ENCODE results near the gene BACH1.
A peak's percentile ranks its signal among the peaks of the same experiment; 100 is the strongest.
"Not testable (repeated sequence)": the region's sequence is repeated elsewhere in the genome, so short reads cannot be mapped to it uniquely, and the experiment has no call there.

Gene BACH1

DNA sequence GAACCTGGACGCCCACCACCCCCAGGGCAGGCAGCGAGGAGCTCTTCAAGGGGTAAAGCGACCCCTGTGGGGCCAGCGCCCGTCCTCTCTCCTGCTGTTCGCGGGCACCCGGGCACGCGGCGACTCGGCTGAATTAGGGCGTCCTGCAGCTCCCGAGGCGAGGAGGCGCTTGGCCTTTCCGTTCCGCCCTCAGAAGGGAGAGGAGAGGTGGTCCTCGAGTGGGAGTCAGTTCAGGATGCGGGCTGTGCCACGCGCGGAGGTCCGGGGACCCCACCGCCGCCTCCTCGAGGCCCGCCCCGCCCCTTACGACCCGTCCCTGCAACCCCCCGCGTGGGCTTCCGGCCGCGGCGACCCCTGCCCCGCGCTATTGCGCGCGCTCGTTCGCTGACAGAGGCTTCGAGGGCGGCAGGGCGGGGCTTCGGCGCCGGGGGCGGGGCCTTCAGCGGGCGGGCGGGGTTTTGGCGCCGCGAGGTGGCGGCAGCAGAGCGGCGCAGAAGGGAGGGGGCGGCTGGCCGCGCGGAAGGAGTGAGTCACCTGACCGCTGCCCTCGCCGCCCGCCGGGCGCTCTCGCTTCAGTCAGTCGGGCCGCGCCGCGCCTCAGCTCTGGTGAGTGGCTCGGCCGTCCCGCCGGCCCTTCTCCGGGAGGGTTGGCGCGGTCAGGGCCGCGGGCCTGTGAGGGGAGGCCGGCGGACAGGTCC is at the start of gene BACH1:
BACH1 (plus strand) TSS at position 575 of the 698 bp plus-strand sequence. CDS start 22,359 bp downstream, outside the sequence.
- peak in 1 of 2 experiments; percentile 35 for DNase-seq

DNA sequence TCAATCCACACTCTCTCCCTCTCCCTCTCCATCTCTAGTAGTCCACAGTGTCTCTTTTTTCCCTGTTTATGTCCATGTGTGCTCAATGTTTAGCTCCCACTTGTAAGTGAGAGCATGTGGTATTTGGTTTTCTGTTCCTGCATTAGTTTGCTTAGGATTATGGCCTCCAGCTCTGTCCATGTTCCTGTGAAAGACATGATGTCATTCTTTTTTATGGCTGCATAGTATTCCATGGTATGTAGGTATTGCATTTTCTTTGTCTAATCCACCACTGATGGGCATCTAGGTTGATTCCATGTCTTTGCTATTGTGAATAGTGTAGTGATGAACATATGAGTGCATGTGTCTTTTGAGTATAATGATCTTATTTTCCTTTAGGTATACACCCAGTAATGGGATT is 49.4 kb upstream of the BACH1 start:
- not testable (repeated sequence) for DNase-seq

DNA sequence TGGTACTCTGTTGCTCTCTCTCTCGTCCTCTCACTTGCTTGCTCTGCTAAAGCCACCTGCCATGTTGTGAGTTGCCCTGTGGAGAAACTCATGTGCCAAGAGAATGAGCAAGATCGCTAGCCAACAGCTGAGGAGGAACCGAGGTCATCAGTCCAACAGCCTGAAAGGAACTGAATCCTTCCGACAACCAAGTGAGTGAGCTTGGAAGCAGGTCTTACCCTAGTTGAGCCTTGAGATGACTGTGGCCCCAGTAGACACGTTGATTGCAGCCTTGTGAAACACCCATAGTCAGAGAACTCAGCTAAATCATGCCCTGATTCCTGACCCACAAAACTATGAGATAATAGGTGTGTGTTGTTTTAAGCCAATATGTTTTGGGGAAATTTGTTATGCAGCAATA is 48.1 kb upstream of the BACH1 start:
- no peak for DNase-seq

DNA sequence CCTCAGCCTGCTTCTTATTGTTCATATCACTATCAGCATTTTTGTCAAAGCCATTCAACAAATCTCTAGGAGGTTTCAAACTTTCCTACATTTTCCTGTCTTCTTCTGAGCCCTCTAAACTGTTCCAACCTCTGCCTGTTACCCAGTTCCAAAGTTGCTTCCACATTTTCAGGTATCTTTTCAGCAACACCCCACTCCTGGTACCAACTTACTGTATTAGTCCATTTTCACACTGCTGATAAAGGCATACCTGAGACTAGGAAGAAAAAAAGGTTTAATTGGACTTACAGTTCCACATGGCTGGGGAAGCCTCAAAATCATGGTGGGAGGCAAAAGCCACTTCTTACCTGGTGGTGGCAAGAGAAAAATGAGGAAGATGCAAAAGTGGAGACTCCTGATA is 44.9 kb upstream of the BACH1 start:
- not testable (repeated sequence) for DNase-seq

DNA sequence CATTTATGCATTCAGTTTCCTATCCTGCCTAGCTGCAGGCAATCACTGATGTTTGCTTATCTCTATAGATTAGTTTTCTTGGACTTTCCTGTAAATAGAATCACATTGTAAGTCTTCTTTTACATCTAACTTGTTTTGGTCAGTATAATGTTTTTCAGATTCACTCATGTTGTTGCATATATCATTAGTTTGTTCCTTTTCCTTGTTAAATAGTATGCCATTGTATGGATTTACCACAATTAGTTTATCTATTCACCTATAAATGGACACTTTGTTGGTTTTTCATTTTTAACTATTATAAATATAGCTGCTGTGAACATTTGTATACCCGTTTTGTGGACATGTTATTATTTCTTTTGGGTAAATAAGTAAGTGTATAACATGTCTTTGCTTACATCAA is 44.2 kb upstream of the BACH1 start:
- DNase-seq, result no peak

DNA sequence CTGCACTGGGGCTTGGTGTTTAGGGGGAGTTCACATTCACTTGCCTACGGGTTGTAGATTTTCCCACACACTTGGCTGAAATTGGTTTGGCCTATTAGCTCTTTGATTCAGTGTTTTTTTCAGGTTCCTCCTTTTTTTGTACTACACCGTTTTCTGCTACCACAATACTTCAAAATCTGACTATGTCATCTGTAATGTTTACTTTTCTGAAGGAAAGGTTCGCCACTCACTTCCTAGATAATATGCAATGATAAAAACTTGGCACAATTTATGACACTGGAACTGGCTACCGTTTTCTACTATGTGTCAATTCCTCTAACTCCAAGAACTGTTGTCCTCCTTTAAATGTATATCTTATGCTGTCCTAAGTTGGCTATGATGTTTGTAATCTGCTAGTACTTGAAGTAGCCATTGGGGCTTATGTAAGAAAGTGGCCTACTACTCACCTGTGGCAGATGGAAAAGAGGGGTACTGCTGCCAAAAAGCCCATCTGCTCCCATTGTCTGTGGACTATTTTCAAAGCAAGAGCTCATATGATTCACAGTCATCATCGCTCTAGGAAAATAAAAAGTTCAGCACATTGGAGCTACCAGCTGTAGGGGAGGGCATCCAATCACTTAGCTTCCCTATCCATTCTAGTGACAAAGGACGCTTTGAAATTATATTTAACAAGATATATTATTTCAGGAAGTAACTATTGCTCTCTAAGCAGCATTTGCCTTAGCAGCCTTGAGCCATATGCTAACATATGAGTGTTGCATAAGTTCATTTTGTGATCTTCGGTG is 42.4 kb upstream of the BACH1 start:
- DNase-seq, result peak; percentile 49 to 93

DNA sequence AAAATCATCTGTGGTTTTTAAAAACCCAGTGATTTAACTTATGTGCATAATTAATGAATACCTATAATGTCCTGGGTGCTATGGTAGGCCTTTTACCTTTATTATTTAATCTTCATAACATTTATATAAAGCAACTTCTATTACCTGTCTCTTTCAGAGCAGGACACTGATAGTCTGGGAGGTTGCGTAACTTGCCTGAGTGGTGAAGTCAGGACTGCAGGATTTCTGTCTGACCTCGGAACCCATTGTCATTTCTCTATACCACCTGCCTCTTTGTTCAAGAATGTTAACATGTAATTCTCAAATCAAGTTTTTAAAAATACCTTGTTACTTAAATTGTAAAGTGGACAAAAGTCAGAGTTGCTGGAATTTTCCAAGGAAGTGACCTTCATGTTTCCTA is 41.0 kb upstream of the BACH1 start:
- DNase-seq, result no peak

DNA sequence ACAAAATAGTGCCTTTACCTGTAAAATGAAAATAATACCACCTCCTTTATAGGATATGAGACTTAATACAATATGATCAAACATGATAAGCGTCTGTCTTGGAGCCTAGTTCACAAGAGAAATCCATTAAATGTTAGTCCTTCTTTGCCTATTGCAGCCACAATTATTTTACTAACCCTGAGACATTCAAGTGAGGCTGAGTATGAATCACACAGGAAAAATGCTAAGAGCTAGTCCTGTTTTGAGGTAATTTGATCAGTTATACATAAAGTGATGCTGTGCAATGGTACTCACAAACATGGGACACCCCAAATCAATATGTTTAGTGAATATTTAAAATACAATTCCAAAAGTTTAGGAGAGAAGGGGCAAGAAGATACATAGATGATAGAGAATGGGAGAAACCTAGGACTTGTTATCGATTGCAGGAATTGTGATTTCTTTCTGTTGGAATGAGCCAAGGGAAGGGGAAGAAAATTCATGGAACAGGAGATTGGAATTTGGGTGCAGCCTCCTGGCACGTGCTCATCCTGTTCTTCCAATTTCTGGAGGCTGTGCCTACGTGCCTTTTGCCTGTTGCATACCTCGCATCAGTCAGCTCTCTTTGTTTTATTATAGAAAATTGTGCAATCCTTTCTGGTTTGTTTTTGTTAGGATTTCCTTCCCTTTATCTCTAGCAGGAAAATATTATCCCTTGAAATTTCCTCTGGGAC is 39.9 kb upstream of the BACH1 start:
- DNase-seq, result no peak

DNA sequence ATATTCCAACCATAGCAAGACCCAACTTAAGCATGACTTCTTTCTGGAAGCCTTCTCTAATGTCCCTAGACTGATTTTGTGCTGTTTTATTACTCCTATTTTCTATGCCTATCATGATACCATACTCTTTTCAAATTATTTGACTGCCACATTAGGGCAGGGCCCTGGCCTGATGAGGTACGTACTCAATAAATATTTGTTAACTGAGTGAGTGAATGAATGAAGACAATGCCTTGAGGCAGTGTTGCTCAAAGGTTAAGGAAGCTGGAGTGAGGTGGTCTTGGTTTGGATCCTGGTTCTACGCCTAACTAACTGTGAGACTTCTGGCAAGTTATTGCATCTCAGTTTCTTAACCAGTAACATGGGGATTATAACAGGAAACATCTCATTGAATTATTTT is 38.3 kb upstream of the BACH1 start:
- no peak for DNase-seq

DNA sequence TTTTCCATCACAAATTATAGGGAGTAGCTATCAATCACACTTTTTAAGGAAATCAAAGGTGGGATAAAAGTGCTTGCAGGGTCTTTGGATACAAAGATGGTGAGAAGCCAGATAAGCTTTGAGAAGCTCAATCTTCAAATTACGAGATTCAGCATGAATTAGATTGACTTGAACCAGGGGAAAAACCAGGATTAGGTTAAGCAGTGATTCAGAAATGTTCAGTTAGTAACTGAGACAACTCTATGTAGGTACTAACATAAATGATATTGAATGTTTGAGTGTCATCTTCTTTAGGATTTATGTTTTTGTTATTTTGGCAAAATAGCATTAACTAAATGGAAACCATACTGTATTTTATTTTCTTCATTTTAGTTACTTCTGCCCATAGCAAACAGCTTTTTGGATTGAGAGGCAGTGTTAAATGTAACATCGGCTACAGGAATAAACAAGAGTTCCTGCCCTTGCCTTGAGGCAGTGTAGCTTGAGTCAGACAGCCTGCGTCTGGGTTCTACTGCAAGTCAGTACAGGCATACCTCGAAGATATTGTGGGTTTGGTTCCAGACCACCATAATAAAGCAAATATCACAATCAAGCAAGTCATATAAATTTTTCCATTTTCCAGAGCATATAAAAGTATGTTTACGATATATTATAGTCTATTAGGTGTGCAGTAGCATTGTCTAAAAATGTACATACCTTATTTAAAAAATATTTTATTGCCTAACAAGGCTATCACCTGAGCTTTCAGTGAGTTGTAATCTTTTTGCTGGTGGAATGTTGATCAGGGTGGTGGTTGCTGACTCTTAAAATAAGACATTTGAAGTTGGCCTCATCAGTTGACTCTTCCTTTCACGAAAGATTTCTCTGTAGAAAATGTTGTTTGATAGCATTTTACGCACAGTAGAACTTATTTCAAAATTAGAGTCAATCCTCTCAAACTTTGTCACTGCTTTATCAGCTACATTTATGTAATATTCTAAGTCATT is 36.9 kb upstream of the BACH1 start:
- no peak for DNase-seq

DNA sequence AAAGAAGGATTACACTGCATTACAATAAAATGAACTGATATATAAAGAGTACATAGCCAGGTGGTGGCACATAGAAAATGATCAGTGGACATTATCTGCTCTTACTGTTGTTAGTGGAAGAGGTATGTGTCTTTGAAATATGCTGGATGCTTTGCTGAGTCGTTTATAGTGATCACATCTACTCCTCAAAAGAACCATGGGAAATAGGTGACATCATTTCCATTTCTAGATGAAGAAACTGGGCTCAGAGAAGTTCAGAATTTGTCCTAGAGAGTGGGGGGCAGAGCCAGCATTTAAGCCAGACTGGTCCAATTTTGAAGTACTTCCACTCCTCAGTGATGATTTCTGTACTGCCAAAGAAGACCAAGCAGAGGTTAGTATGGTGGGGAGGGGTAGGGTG is 34.0 kb upstream of the BACH1 start:
- DNase-seq, result no peak

DNA sequence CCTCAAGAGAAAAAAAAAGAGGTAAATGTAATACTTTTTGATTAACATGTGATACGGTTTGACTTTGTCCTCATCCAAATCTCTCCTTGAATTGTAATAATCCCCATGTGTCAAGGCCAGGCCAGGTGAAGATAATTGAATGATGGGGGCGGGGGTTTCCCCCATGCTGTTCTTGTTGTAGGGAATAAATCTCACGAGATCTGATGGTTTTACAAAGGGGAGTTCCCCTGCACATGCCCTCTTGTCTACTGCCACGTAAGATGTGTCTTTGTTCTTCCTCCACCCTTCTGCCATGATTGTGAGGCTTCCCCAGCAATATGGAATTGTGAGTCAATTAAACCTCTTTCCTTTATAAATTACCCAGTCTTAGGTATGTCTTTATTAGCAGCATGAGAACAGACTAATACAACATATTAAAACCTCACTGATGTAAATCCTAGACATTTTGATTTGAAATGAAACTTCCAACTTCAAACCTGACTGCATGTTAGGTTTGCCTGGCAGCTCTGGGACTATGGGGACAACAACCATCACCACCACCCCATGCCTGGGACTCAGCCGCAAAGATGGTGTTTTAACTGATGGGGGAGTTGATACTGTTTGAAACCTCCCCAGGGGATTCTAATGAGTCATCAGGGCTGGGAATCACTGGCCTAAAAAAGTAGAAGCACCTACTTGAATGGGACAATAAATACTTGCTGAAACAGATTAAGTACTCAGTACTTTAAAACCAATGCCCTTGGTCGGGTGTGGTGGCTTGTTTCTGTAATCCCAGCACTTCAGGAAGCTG is 32.8 kb upstream of the BACH1 start:
- no peak for DNase-seq

DNA sequence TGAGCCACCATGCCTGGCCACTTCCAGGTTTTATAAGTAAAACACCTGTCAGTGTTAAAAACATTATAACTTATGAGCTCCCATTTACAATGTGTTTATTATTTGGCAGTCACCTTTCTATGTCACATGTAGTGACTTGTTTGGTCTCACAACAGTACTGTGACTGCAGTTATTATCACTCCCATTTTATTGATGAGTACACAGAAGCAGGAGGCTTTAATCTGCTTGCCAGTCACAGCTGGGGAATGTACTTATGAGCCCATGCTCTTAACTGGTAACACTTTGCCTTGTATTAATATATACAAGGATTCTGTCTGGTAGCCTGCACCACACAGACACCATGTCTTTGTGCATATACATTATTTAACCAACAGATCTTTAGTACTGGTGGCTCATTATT is 31.1 kb upstream of the BACH1 start:
- no peak for DNase-seq

DNA sequence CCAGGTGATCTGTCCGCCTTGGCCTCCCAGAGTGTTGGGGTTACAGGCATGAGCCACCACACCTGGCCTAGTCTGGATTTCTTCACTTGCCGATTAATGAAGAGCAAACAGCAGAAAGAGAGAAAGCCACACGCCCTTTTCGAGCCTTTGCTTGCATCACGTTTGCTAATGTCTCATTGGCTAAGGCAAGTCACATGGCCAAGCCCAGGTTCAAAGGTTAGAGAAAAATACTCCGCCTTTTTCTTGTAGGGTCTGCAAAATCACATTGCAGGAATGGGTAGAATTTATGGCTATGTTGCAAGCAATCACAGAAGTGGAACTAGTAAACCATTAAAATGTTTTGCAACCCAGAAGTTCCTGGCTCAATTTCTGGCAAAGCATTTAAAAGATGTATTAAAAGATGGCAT is 26.8 kb upstream of the BACH1 start:
- no peak for DNase-seq

DNA sequence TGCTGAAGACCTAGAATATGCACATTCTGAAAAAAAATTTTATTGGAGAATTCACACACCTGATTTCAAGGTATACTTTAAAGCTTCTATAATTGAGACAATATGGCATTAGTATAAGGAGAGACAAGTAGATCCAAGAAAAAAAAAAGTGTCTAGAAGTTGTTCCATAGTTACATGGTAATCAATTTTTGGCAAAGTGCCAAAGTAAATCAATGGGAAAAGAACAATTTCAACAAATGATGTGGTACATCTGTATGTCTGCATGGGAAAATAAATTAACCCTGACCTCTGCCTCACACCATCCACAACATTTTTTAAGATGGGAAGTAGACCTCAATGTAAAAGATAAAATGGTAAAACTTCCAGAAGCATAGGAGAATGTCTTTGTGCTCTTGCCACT is 21.3 kb upstream of the BACH1 start:
- DNase-seq, result no peak

DNA sequence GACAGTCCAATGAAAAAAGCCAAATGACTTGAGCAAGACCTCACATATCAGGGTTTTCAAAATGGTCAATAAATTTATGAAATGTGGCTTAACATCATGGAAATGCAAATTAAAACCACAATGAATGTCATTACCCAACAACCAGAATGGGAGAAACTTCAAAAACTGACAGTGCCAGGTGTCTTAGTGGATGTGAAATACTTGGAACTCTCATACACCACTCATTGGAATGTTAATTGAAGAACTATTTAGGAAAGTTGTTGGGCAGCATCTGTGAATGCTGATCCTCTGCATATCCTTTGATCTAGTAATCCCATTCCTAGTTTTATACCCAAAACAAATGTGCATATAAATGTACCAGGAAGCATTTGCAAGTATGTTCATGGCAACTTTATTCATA is 19.2 kb upstream of the BACH1 start:
- no peak for DNase-seq

DNA sequence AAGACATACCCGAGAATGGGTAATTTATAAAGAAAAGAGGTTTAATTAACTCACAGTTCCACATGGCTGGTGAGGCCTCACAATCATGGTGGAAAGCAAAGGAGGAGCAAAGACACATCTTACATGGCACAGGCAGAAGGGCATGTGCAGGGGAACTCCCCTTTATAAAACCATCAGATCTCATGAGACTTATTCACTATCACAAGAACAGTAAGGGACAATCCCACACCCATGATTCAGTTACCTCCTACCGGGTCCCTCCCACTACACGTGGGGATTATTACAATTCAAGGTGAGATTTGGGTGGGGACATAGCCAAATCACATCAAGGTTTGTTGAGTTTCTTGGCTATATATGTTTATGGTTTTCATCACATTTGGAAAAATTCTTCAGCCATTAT is 16.9 kb upstream of the BACH1 start:
- not testable (repeated sequence) for DNase-seq

DNA sequence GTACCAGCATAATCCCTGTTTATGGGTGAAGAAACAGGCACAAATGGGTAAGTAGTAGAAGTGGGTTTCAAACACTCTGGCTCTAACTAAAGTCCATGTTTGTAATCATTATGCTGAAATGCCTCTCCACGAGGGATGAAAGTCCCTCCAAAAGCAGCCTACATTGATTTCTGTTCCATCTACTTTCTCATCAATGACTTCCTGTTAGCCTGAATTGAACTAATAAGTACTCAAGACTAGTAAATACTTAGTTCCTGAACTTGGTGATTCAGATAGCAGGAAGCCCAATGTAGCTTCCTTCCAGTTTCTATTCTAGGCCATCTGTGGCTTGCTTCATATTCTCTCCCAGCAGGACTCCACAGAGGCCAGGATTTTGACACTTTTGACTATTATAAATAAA is 11.3 kb upstream of the BACH1 start:
- no peak for DNase-seq

DNA sequence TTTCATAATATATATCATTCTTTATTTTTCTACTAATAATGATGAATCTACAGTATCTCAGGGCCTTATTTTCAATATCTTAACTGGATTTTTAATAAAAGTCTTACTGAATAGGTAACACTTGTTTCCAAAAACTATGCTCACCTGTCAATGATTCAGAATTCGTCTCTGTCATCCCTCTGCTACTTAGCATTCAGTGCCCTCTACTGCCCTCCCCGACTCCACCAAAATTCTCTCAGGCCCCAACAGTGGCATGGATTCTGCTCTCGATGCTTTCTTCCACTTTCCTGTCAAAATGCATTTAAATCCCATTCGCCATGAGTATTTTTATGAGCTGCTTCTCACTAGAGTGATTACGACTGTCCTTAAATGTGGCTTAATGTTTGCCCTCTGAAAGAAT is 10.5 kb upstream of the BACH1 start:
- no peak for DNase-seq

DNA sequence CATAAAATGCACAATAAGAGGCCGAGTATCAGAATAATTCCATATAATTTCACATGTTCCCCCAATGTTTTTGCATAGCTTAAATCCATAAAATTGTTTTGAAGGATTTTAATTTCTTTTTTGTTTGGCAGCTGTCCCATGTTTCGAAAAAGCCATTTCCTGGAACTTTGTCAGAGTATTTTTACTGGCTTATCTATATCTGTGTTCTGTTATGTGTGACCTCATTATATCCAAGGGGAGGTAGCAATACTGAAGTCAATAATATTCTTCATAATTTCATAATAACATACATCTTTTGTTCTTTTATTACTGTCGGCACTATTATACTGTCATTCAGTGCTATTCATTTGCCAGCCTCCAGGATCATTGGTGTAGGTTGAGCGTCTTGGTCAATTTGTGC is 9.4 kb upstream of the BACH1 start:
- no peak for DNase-seq

DNA sequence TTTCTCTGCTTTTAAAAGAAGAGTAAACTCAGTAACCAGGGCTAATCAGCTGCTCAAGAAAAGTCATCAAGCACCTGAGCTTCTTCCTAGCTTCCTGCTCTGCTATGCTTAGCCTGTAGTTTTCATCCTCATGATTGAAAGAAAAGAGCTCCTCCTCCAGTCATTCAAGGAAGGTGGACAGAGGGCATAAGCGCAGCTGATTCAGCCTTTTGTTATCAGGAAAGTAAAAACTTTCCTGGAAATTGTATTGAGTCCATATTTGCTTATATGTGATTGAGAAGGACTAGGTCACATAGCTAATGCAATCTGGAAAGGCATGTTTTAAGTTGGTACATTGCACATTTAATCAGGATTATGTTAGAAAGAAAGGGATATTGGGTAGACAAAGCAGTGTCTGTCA is 8.5 kb upstream of the BACH1 start:
- no peak for DNase-seq

DNA sequence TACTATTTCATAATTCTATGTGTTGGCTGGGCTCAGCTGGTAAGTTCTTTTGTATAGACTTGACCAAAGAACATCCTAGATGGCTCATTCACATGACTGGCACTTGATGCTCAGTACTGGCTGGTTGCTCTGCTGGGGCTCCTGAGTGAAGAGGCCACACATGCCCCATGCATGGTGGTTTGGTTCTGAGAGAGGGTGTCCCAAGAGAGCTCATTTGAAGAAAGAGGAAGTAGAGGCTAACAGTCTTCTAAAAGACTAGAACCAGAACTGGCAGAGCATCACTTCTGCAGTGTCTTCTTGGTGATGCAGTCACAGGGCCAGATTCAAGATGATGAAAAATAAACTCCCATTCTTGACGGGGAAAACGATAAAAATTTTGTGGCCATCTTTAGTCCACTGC is 5.2 kb upstream of the BACH1 start:
- DNase-seq, result no peak

Data from cerebellar nuclear complex (tissue), 1 donor.